HL-60 (cell line): ENCODE measurements around the gene YJU2.

Experiments used
- DNase-seq, 2 experiments: peaks; one replicate each; pipeline ENCODE4 v3.0.0-alpha.2; 2010 to 2020; ENCODE audit warnings: low read depth in 1 of 2, low spot score in 1 of 2
- H3K27ac ChIP-seq: fragments of 250-450 bp; sonication (Bioruptor Pico); replicated peaks from 2 replicates; pipeline ENCODE4 v1.5.1; 2020; ENCODE audit warnings: mild to moderate bottlenecking, moderate library complexity
- H3K27me3 ChIP-seq: fragments of 250-450 bp; sonication (Bioruptor Pico); 2 replicates; pipeline ENCODE4 v1.5.1; 2021; ENCODE audit warnings: mild to moderate bottlenecking, moderate library complexity; ENCODE audit not compliant: insufficient read depth, poor library complexity, severe bottlenecking
- H3K4me3 ChIP-seq: replicated peaks from 2 replicates; pipeline ENCODE4 v1.5.1; 2011; ENCODE audit warnings: mild to moderate bottlenecking, control low read depth, low read length; ENCODE audit not compliant: insufficient read depth
- GABPA ChIP-seq: IDR thresholded peaks from 2 replicates; pipeline ENCODE4 v1.6.1; 2012; ENCODE audit warnings: low read depth
- POLR2AphosphoS5 ChIP-seq: IDR thresholded peaks from 2 replicates; pipeline ENCODE4 v1.6.1; 2012; ENCODE audit warnings: low read depth
- SPI1 ChIP-seq: IDR thresholded peaks from 2 replicates; pipeline ENCODE4 v1.6.1; 2012; ENCODE audit warnings: low read depth, mild to moderate bottlenecking, borderline replicate concordance
- TF ChIP-seq, protein P1 (sequence below): IDR thresholded peaks from 2 replicates; pipeline ENCODE4 v1.6.1; 2012; ENCODE audit warnings: low read depth; ENCODE audit not compliant: insufficient replicate concordance
- TF ChIP-seq, protein P2 (sequence below): IDR thresholded peaks from one replicate; pipeline ENCODE4 v1.5.1; 2011; ENCODE audit warnings: low read length, control low read depth, inconsistent platforms; ENCODE audit not compliant: insufficient read depth

YJU2 gene

DNA sequence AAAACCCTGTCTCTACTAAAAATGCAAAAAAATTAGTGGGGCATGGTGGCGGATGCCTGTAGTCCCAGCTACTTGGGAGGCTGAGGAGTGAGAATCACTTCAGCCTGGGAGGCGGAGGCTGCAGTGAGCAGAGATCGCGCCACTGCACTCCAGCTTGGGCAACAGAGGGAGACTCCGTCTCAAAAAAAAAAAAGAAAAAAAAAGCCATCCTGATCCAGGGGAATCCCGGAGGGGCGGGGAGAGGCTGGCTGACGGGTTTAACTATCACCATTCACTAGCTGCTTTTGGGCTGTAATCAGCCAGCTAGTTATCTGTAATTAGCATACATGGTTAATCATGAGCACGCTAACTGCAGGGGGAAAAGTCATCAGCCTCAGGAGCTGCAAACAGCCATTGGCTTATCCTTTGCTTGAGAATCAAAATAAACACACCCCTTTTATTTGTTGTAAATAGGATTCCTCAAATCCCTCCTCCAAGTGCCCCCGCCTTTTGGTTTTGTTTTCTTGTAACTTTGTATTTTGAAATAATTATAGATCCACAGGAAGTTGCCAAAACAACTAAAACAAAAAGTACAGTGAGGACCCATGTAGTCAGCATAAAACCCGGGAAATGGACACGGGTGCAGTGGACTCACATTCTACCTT is 67.1 kb downstream of the YJU2 start:
- no peak for DNase-seq
- TF ChIP-seq SPI1: no peak
- TF ChIP-seq POLR2AphosphoS5: no peak
- Histone ChIP-seq H3K27me3 (no peaks in the 10 kb centered on the region), H3K4me3 (no peak overlapping the region), H3K27ac (no peak overlapping the region)

DNA sequence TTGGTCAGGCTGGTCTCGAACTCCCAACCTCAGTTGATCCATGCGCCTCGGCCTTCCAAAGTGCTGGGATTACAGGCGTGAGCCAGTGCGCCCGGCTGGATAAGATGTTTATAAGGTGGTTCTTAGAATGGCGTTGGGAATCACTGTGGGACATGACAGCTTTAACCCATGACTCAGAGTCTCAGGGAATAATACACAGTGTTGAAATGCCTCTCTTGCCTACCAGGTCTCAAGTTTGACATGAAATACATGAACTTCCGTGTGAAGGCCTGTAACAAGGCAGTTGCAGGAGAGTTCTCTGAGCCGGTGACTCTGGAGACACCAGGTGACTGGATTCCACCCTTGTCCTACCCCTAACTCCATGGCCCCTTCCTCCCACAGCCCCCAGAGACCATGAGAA is 70.1 kb downstream of the YJU2 start:
- no peak for DNase-seq
- TF ChIP-seq GABPA (no peak), POLR2AphosphoS5 (no peak), SPI1 (no peak)
- TF ChIP-seq, protein P1, sequence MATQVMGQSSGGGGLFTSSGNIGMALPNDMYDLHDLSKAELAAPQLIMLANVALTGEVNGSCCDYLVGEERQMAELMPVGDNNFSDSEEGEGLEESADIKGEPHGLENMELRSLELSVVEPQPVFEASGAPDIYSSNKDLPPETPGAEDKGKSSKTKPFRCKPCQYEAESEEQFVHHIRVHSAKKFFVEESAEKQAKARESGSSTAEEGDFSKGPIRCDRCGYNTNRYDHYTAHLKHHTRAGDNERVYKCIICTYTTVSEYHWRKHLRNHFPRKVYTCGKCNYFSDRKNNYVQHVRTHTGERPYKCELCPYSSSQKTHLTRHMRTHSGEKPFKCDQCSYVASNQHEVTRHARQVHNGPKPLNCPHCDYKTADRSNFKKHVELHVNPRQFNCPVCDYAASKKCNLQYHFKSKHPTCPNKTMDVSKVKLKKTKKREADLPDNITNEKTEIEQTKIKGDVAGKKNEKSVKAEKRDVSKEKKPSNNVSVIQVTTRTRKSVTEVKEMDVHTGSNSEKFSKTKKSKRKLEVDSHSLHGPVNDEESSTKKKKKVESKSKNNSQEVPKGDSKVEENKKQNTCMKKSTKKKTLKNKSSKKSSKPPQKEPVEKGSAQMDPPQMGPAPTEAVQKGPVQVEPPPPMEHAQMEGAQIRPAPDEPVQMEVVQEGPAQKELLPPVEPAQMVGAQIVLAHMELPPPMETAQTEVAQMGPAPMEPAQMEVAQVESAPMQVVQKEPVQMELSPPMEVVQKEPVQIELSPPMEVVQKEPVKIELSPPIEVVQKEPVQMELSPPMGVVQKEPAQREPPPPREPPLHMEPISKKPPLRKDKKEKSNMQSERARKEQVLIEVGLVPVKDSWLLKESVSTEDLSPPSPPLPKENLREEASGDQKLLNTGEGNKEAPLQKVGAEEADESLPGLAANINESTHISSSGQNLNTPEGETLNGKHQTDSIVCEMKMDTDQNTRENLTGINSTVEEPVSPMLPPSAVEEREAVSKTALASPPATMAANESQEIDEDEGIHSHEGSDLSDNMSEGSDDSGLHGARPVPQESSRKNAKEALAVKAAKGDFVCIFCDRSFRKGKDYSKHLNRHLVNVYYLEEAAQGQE: no peak
- TF ChIP-seq, protein P2, sequence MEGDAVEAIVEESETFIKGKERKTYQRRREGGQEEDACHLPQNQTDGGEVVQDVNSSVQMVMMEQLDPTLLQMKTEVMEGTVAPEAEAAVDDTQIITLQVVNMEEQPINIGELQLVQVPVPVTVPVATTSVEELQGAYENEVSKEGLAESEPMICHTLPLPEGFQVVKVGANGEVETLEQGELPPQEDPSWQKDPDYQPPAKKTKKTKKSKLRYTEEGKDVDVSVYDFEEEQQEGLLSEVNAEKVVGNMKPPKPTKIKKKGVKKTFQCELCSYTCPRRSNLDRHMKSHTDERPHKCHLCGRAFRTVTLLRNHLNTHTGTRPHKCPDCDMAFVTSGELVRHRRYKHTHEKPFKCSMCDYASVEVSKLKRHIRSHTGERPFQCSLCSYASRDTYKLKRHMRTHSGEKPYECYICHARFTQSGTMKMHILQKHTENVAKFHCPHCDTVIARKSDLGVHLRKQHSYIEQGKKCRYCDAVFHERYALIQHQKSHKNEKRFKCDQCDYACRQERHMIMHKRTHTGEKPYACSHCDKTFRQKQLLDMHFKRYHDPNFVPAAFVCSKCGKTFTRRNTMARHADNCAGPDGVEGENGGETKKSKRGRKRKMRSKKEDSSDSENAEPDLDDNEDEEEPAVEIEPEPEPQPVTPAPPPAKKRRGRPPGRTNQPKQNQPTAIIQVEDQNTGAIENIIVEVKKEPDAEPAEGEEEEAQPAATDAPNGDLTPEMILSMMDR: no peak
- no peak overlapping the region for H3K27ac ChIP-seq
- H3K4me3 ChIP-seq: no peak overlapping the region
- H3K27me3 ChIP-seq: no peaks in the 10 kb centered on the region

DNA sequence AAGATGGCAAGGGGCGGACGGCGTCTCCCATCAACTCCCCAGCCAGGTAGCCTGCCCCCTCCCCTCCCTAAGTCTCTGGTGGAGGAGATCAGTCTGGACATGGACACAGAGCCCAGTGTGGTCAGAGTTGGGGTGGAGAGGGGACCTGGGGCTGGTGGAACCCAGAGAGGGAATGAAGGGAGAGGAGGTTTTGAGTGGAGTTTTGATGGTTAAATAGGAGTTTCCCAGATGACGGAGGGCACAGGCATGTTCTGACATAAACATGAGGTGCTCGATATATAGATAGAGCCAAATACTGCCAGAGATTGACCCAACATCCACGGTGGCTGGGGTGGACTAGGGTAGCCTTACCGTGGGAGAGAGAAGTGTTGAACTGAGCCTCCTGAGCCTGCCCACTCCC is 71.6 kb downstream of the YJU2 start:
- Histone ChIP-seq H3K4me3 (no peak overlapping the region), H3K27ac (no peak overlapping the region), H3K27me3 (no peaks in the 10 kb centered on the region)
- TF ChIP-seq, protein P1: no peak
- TF ChIP-seq SPI1 (no peak), POLR2AphosphoS5 (no peak), GABPA (no peak)
- TF ChIP-seq, protein P2: no peak
- DNase-seq: no peak
